ENCODE measurements around the gene PRKCZ. TPM values are rescaled to one million over a fixed set of nuclear protein-coding genes. Genes with fewer than 3 reads are reported as not detected.

PRKCZ gene
- total and polyA plus RNA-seq, 4 donors, result 4.8 to 9.9 (median 8.4) TPM

DNA sequence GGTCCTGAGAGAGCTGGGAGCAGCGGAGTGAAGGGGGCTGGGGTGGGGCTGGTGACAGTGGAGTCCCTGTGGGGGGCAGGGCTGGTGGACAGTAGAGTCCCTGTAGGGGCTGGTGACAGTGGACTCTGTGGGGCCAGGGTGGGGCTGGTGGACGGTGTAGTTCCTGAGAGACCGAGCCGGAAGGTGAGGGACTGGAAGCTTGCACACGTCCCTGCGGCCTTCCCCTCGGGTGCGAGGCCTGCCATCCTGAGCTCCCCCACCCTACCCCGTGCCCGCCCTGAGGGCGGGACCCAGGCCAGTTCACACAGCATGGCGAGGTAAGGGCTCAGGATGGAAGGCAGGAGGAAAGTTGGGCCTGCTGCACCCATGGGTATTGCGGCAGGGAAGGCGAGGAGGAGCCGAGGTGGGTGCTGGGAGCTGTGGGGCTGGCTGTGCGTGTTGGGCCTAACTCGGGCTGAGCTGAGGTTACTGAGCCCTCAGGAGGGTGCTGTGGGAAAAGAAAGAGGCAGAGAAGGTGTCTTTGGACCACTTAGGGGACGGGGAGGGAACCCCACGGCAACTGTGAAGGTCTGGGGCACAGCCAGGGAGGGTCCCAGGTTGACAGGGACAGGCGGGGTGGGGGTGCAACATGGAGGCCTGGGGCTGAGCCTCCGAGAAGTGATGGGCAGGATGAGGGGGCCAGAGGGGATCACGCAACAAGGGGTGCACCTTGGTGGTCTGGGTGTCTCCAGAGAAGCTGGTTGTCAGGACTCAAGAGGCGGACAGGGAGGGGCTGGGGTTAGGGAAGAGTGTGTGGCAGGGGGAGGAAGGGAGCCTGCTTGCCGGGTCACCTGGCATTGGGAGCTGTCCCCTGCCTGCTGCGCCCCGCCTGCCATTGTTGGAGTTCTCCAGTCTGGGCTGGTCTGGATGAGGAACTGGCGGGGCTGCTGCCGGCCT lies 60.8 kb downstream of the PRKCZ start:
- Histone ChIP-seq H3K27me3 (ENCODE audit: control insufficient read depth in 4 of 4, insufficient read depth in 4 of 4, low read length in 3 of 4) (no peaks in the 10 kb centered on the region), H3K4me3 (ENCODE audit: low read depth in 1 of 3, low read length in 3 of 3) (no peak overlapping the region), H3K36me3 (ENCODE audit: control insufficient read depth in 4 of 4, insufficient read depth in 3 of 4, low read depth in 1 of 4, low read length in 3 of 4) (peaks cover 0 to 4% (median 2%) of the 10 kb centered on the region in 4 donors), H3K9ac (ENCODE audit: low read depth in 1 of 2, low read length in 2 of 2) (no peak overlapping the region), H3K9me3 (ENCODE audit: control insufficient read depth in 4 of 4, low read length in 3 of 4) (no peaks in the 10 kb centered on the region), H3K4me1 (ENCODE audit: control insufficient read depth in 4 of 4, insufficient read depth in 4 of 4, low read length in 3 of 4) (no peaks in the 10 kb centered on the region), H3K27ac (ENCODE audit: low read depth in 1 of 2, low read length in 2 of 2) (no peak overlapping the region)
- 94% methylated on average over 28 of the region's 28 CpGs for WGBS
- TF ChIP-seq NR2F2 (IDR thresholded peaks at IDR 0.05) (no peak), JUND (IDR thresholded peaks at IDR 0.05) (no peak), TAF1 (conservative IDR thresholded peaks at IDR 0.05) (no peak), RAD21 (IDR thresholded peaks at IDR 0.05) (no peak), HNF4G (IDR thresholded peaks at IDR 0.05) (no peak)
- TF ChIP-seq, protein P1, sequence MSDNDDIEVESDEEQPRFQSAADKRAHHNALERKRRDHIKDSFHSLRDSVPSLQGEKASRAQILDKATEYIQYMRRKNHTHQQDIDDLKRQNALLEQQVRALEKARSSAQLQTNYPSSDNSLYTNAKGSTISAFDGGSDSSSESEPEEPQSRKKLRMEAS (IDR thresholded peaks at IDR 0.05), result no peak
- DNase-seq (ENCODE audit: low spot score), result no peak

DNA sequence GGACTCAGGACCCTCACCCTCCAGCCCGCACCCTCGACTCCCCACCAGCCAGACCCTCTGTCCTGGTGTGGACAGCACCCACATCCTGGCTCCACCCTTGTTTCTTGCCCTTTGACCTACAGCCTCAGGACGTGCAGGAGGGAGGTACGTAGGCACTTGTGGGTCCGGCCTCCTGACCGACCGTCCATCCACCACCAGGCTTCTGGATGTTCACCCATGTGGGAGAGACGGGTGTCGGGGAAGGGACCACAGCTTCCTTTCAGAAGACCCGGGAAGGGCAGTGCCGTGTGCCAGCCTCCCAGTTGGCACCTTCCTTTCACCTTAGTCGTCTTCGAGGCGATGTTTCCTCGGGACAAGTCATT lies 61.4 kb downstream of the PRKCZ start:
- DNase-seq (ENCODE audit: low spot score), result no peak
- Histone ChIP-seq H3K4me1 (ENCODE audit: control insufficient read depth in 4 of 4, insufficient read depth in 4 of 4, low read length in 3 of 4) (no peaks in the 10 kb centered on the region), H3K9me3 (ENCODE audit: control insufficient read depth in 4 of 4, low read length in 3 of 4) (no peaks in the 10 kb centered on the region), H3K27ac (ENCODE audit: low read depth in 1 of 2, low read length in 2 of 2) (no peak overlapping the region), H3K36me3 (ENCODE audit: control insufficient read depth in 4 of 4, insufficient read depth in 3 of 4, low read depth in 1 of 4, low read length in 3 of 4) (peaks cover 0 to 3% (median 1%) of the 10 kb centered on the region in 4 donors), H3K9ac (ENCODE audit: low read depth in 1 of 2, low read length in 2 of 2) (no peak overlapping the region), H3K27me3 (ENCODE audit: control insufficient read depth in 4 of 4, insufficient read depth in 4 of 4, low read length in 3 of 4) (no peaks in the 10 kb centered on the region), H3K4me3 (ENCODE audit: low read depth in 1 of 3, low read length in 3 of 3) (no peak overlapping the region)
- 93% methylated on average over 15 of the region's 15 CpGs for WGBS
- TF ChIP-seq NR2F2 (IDR thresholded peaks at IDR 0.05) (no peak), HNF4G (IDR thresholded peaks at IDR 0.05) (no peak), TAF1 (conservative IDR thresholded peaks at IDR 0.05) (no peak), GABPA (IDR thresholded peaks at IDR 0.05 in 1 of 2, conservative IDR thresholded peaks at IDR 0.05 in 1 of 2) (no peak), RAD21 (IDR thresholded peaks at IDR 0.05) (no peak), FOXA1 (IDR thresholded peaks at IDR 0.05) (no peak), FOXA2 (IDR thresholded peaks at IDR 0.05) (no peak), RXRA (IDR thresholded peaks at IDR 0.05) (no peak)
- TF ChIP-seq, protein P2, sequence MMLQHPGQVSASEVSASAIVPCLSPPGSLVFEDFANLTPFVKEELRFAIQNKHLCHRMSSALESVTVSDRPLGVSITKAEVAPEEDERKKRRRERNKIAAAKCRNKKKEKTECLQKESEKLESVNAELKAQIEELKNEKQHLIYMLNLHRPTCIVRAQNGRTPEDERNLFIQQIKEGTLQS (IDR thresholded peaks at IDR 0.05), result no peak
- TF ChIP-seq, protein P1 (IDR thresholded peaks at IDR 0.05), result no peak
- TF ChIP-seq, protein P3, sequence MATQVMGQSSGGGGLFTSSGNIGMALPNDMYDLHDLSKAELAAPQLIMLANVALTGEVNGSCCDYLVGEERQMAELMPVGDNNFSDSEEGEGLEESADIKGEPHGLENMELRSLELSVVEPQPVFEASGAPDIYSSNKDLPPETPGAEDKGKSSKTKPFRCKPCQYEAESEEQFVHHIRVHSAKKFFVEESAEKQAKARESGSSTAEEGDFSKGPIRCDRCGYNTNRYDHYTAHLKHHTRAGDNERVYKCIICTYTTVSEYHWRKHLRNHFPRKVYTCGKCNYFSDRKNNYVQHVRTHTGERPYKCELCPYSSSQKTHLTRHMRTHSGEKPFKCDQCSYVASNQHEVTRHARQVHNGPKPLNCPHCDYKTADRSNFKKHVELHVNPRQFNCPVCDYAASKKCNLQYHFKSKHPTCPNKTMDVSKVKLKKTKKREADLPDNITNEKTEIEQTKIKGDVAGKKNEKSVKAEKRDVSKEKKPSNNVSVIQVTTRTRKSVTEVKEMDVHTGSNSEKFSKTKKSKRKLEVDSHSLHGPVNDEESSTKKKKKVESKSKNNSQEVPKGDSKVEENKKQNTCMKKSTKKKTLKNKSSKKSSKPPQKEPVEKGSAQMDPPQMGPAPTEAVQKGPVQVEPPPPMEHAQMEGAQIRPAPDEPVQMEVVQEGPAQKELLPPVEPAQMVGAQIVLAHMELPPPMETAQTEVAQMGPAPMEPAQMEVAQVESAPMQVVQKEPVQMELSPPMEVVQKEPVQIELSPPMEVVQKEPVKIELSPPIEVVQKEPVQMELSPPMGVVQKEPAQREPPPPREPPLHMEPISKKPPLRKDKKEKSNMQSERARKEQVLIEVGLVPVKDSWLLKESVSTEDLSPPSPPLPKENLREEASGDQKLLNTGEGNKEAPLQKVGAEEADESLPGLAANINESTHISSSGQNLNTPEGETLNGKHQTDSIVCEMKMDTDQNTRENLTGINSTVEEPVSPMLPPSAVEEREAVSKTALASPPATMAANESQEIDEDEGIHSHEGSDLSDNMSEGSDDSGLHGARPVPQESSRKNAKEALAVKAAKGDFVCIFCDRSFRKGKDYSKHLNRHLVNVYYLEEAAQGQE (IDR thresholded peaks at IDR 0.05), result no peak
- TF ChIP-seq, protein P4, sequence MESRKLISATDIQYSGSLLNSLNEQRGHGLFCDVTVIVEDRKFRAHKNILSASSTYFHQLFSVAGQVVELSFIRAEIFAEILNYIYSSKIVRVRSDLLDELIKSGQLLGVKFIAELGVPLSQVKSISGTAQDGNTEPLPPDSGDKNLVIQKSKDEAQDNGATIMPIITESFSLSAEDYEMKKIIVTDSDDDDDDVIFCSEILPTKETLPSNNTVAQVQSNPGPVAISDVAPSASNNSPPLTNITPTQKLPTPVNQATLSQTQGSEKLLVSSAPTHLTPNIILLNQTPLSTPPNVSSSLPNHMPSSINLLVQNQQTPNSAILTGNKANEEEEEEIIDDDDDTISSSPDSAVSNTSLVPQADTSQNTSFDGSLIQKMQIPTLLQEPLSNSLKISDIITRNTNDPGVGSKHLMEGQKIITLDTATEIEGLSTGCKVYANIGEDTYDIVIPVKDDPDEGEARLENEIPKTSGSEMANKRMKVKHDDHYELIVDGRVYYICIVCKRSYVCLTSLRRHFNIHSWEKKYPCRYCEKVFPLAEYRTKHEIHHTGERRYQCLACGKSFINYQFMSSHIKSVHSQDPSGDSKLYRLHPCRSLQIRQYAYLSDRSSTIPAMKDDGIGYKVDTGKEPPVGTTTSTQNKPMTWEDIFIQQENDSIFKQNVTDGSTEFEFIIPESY (IDR thresholded peaks at IDR 0.05), result no peak
- TF ChIP-seq, protein P5, sequence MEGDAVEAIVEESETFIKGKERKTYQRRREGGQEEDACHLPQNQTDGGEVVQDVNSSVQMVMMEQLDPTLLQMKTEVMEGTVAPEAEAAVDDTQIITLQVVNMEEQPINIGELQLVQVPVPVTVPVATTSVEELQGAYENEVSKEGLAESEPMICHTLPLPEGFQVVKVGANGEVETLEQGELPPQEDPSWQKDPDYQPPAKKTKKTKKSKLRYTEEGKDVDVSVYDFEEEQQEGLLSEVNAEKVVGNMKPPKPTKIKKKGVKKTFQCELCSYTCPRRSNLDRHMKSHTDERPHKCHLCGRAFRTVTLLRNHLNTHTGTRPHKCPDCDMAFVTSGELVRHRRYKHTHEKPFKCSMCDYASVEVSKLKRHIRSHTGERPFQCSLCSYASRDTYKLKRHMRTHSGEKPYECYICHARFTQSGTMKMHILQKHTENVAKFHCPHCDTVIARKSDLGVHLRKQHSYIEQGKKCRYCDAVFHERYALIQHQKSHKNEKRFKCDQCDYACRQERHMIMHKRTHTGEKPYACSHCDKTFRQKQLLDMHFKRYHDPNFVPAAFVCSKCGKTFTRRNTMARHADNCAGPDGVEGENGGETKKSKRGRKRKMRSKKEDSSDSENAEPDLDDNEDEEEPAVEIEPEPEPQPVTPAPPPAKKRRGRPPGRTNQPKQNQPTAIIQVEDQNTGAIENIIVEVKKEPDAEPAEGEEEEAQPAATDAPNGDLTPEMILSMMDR (IDR thresholded peaks at IDR 0.05; ENCODE audit: low read depth, low read length, missing input control), result no peak
